Activated CD4-positive, alpha-beta T cell treated with anti-CD3 and anti-CD28 coated beads, Interleukin-2, amount 10 ng/mL, durations not matched to agents 7 days and 5 days (primary cell): ENCODE data around the gene SYTL2. TPM values are rescaled to one million over a fixed set of nuclear protein-coding genes. Genes with fewer than 3 reads are reported as not detected.
A peak's percentile ranks its signal among the peaks of the same experiment; 100 is the strongest.
"Not testable (repeated sequence)": the region's sequence is repeated elsewhere in the genome, so short reads cannot be mapped to it uniquely, and the experiment has no call there.

Experiments used
- CTCF ChIA-PET: fragments of 350-600 bp; sonication (Branson Sonifier 250); formaldehyde crosslinking; loops from one replicate; lab custom pipeline; 2021; ENCODE audit warnings: antibody characterized with exemption; lab: Charles Lee
- POLR2A ChIA-PET: fragments of 350-600 bp; sonication (Branson Sonifier 250); formaldehyde crosslinking; loops from one replicate; lab custom pipeline; 2021; ENCODE audit warnings: antibody characterized with exemption; lab: Charles Lee
- DNase-seq: peaks from one replicate; pipeline ENCODE4 v3.0.0-alpha.2; 2020
- H3K27ac Mint-ChIP-seq: one replicate; pipeline ENCODE4 v1.8.0; 2021; ENCODE audit warnings: mild to moderate bottlenecking, moderate library complexity, mixed read lengths
- H3K27me3 Mint-ChIP-seq: one replicate; pipeline ENCODE4 v1.8.0; 2021; ENCODE audit warnings: mixed read lengths
- H3K36me3 Mint-ChIP-seq: one replicate; pipeline ENCODE4 v1.8.0; 2021; ENCODE audit warnings: low read depth, mixed read lengths
- H3K4me1 Mint-ChIP-seq: one replicate; pipeline ENCODE4 v1.8.0; 2021; ENCODE audit warnings: mixed read lengths
- H3K4me3 Mint-ChIP-seq: one replicate; pipeline ENCODE4 v1.8.0; 2021; ENCODE audit warnings: mild to moderate bottlenecking, moderate library complexity, mixed read lengths
- H3K9me3 Mint-ChIP-seq: one replicate; pipeline ENCODE4 v1.8.0; 2021; ENCODE audit warnings: mixed read lengths
- total RNA-seq, 2 experiments: library from RNA; stranded (reverse); gene quantifications; one replicate each; pipeline ENCODE4 v1.2.3, GENCODE V29; 2021

SYTL2 gene, protein sequence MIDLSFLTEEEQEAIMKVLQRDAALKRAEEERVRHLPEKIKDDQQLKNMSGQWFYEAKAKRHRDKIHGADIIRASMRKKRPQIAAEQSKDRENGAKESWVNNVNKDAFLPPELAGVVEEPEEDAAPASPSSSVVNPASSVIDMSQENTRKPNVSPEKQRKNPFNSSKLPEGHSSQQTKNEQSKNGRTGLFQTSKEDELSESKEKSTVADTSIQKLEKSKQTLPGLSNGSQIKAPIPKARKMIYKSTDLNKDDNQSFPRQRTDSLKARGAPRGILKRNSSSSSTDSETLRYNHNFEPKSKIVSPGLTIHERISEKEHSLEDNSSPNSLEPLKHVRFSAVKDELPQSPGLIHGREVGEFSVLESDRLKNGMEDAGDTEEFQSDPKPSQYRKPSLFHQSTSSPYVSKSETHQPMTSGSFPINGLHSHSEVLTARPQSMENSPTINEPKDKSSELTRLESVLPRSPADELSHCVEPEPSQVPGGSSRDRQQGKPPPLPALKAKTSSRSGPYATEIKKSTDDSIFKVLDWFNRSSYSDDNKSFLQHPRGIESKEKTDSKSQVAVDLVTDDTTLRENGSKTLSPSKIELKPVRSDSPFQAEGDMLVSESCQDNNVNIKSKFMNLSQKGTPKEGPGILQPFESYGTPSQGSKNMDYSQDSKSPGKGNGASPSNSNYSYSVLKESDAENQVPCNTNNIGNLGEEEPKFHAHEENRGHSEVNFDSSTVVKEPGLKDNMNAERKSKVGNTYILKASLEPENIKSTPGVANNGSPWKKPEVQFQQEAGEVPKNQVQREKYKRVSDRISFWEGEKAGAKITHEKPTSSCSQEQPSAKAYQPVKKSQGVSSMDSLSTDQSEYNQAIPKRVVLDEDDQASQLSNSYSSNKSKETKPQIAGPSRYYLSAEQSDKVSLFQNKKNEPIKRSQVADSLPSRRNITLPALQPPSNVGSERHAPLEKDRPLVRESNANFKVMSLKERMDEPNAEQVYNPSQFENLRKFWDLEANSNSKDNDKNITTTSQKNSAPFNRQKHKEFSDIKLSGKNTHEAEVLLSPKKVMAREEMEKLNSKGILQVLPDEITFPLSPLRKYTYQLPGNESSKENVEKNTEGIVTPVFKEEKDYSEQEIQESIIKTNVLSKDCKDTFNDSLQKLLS (N-terminal part only)
- total RNA-seq: 10 to 100 TPM; 43.5 to 45.6 TPM

DNA sequence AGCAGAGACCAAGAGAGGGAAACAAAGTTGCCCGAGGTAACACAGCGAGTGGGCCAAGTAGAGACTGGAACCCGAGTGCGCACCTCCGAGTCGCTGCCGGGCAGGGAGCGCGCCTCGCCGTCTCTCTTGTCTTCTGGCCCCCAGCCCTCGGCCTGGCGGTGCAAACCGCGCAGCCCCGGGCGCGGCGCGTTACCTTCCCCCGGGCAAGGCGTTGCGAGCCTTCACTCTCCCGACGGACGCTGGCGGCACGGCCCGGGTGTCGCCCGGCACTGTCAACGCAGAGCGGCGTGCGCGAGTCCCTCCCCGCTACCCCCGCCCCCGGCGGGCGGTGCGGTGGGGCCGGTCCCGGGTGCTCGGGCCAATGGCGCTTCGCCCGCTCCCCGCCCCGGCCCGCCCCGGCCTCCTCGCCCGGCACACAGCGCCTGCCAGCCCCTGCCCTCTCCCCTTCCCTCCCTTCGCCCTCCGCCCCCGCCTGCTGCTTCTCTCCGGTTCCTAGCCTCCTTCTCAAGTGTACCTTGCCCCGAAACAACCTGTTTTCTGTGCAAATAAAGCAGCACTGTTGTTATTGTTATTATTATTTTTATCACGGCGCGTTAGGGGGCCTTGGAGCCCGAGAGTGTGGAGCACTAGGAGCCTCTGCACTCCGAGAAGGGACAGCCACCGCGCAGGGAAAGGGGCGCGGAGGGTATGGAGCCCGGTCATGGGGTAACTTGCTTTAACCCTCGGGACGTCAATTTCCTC lies at the start of gene SYTL2:
Gene SYTL2, minus strand, starts transcription at position 271 of the 741 bp plus-strand sequence. CDS start 53,416 bp downstream, outside the sequence.
- peak; percentile 74 for DNase-seq
- ChIA-PET CTCF (interaction anchor here (0.9 to 1.9 kb wide), 4 partner anchors 12 to 116 kb away, joined by 3 to 10 read pairs (median 6); no protein-coding TSS in a partner anchor), POLR2A (no interaction called here)
- peaks cover 41% of the 10 kb centered on the region for H3K4me1 Mint-ChIP-seq
- H3K4me3 Mint-ChIP-seq: peak within 1 kb of the TSS; percentile 88
- H3K9me3 Mint-ChIP-seq: no peaks in the 10 kb centered on the region
- H3K36me3 Mint-ChIP-seq: no peaks in the 10 kb centered on the region
- peak within 1 kb of the TSS; percentile 84 for H3K27ac Mint-ChIP-seq
- H3K27me3 Mint-ChIP-seq: peaks cover 13% of the 10 kb centered on the region

DNA sequence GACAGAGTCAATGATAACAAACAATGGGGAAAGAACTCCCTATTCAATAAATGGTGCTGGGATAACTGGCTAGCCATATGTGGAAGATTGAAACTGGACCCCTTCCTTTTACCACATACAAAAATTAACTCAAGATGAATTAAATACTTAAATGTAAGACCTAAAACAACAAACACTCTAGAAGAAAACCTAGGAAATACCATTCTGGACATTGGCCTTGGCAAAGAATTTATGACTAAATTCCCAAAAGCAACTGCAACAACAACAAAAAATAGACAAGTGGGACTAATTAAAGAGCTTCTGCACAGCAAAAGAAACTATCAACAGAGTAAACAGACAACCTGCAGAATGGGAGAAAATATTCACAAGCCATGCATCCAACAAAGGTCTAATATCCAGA lies 48.6 kb upstream of the SYTL2 start:
- DNase-seq, H3K4me1 Mint-ChIP-seq, H3K36me3 Mint-ChIP-seq, H3K27ac Mint-ChIP-seq, H3K9me3 Mint-ChIP-seq, H3K4me3 Mint-ChIP-seq, POLR2A ChIA-PET: not testable (repeated sequence)
- H3K27me3 Mint-ChIP-seq: peaks cover 15% of the 10 kb centered on the region
- CTCF ChIA-PET: interaction anchor here (0.6 kb wide), 1 partner anchor 693 kb away, joined by 3 read pairs; no protein-coding TSS in a partner anchor

- DNase-seq: no peak
- peaks cover 16% of the 10 kb centered on the region for H3K4me1 Mint-ChIP-seq
- no peaks in the 10 kb centered on the region for H3K9me3 Mint-ChIP-seq
- ChIA-PET CTCF (interaction anchor here (1.1 kb wide), 1 partner anchor 9 kb away, joined by 3 read pairs; no protein-coding TSS in a partner anchor), POLR2A (no interaction called here)
- peaks cover 6% of the 10 kb centered on the region for H3K36me3 Mint-ChIP-seq
- no peak overlapping the region for H3K4me3 Mint-ChIP-seq
- peaks cover 6% of the 10 kb centered on the region for H3K27me3 Mint-ChIP-seq
- no peak overlapping the region for H3K27ac Mint-ChIP-seq
Observed at GRCh38 chr11:85857098-85857497, 46.2 kb upstream of the SYTL2 start.

DNA sequence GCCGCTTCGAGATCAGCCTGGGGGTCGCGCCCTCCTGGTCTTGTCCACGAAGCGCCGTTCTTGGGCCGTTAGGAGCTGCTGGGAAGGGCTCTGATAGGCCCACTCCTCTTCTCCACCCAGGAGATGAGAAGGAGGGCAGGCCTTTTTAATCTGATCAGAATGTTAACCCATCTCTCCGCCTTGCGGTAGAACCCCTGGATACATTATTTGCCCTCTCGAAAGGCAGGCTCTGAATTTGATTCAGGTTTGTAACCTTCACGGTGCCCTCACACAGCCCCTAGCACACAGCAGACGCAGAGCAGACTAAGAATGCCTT lies 44.4 kb upstream of the SYTL2 start, which contains the start of gene CCDC83:
Gene CCDC83, plus strand, starts transcription at position 43 of the 316 bp plus-strand sequence. CDS start 9,741 bp downstream, outside the sequence.
- Mint-ChIP-seq H3K27ac (peak within 1 kb of the TSS; percentile 93), H3K27me3 (peaks cover 3% of the 10 kb centered on the region), H3K4me3 (peak within 1 kb of the TSS; percentile 86), H3K36me3 (peaks cover 9% of the 10 kb centered on the region), H3K4me1 (peaks cover 18% of the 10 kb centered on the region), H3K9me3 (peaks cover 2% of the 10 kb centered on the region)
- CTCF ChIA-PET: interaction anchor here (0.5 to 2.2 kb wide), 77 partner anchors 9 to 951 kb away, joined by 3 to 25 read pairs (median 4); partner anchors contain the start of genes CCDC89, PICALM and TMEM126A
- POLR2A ChIA-PET: no interaction called here
- DNase-seq: no peak

DNA sequence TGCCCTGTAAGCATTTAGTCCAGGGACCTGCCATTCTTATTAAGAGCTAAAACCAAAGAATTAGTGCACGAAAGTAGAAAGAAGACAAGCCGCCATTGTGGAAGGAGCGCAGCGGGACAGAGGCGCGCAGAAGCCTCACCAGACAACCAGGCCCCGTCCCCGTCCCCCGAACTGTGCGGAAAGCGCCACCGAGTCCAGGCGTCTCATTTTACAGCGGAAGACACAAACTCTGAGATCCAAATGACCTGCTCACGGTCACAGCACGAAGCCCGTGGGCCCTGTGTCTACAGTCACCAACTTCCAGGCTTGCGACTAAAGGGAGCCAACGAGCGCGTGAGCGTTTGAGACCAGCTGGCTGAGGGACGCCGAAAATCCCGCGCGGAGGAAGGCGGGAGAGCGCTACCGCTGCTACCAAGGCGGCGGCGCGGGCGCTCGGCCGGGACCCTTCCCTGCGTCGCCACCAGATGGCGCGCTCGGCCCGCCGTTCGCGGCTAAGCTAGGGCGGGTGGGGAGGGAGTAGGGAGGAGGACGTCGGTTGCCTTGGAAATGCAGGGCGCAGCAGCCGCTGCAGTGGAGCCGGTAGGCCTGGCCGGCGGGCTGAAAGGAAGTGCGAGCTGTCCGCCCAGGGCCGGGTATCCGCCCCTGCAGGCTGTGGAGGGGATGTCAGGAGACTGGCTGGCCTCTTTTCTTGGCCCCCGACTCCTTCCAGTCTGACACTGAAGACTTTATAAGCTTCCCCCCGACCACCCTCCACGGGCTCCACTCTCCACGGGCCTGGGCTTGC lies 43.8 kb upstream of the SYTL2 start:
- CTCF ChIA-PET: interaction anchor here (0.5 to 2.2 kb wide), 85 partner anchors 9 to 1352 kb away, joined by 3 to 25 read pairs (median 3); partner anchors contain the start of genes CCDC89, PICALM and TMEM126A
- Mint-ChIP-seq H3K36me3 (peaks cover 11% of the 10 kb centered on the region), H3K4me3 (peak overlapping the region; percentile 86)

GRCh38 chr11:85854212-85854556 lies 43.2 kb upstream of the SYTL2 start:
- ChIA-PET CTCF (interaction anchor here (0.8 to 2.2 kb wide), 57 partner anchors 8 to 952 kb away, joined by 3 to 25 read pairs (median 4); partner anchors contain the start of genes PICALM and TMEM126A), POLR2A (interaction anchor here (0.6 kb wide), 1 partner anchor 154 kb away, joined by 9 read pairs; no protein-coding TSS in a partner anchor)
- Mint-ChIP-seq H3K27ac (peak overlapping the region; percentile 93), H3K9me3 (peaks cover 4% of the 10 kb centered on the region), H3K27me3 (no peaks in the 10 kb centered on the region), H3K4me1 (peaks cover 18% of the 10 kb centered on the region), H3K4me3 (peak overlapping the region; percentile 86), H3K36me3 (peaks cover 11% of the 10 kb centered on the region)
- no peak for DNase-seq

More for the DNA sequence above, 43.8 kb upstream of the SYTL2 start:
- Mint-ChIP-seq H3K4me1 (peaks cover 18% of the 10 kb centered on the region), H3K27ac (peak overlapping the region; percentile 93), H3K27me3 (peaks cover 3% of the 10 kb centered on the region), H3K9me3 (peaks cover 4% of the 10 kb centered on the region)
- peak; percentile 88 for DNase-seq
- POLR2A ChIA-PET: interaction anchor here (0.6 kb wide), 1 partner anchor 155 kb away, joined by 9 read pairs; no protein-coding TSS in a partner anchor

- peaks cover 18% of the 10 kb centered on the region for H3K4me1 Mint-ChIP-seq
- H3K9me3 Mint-ChIP-seq, DNase-seq, H3K27ac Mint-ChIP-seq, POLR2A ChIA-PET, H3K27me3 Mint-ChIP-seq, CTCF ChIA-PET: not testable (repeated sequence)
- peaks cover 11% of the 10 kb centered on the region for H3K36me3 Mint-ChIP-seq
- H3K4me3 Mint-ChIP-seq: peak overlapping the region; percentile 86
Observed at GRCh38 chr11:85853541-85853940, 42.6 kb upstream of the SYTL2 start.

- H3K27ac Mint-ChIP-seq, H3K4me3 Mint-ChIP-seq, H3K27me3 Mint-ChIP-seq, POLR2A ChIA-PET, DNase-seq, H3K9me3 Mint-ChIP-seq: not testable (repeated sequence)
- Mint-ChIP-seq H3K4me1 (peaks cover 18% of the 10 kb centered on the region), H3K36me3 (peaks cover 11% of the 10 kb centered on the region)
- CTCF ChIA-PET: interaction anchor here (0.6 kb wide), 1 partner anchor 178 kb away, joined by 3 read pairs; no protein-coding TSS in a partner anchor
Observed at GRCh38 chr11:85852754-85853153, 41.8 kb upstream of the SYTL2 start.

DNA sequence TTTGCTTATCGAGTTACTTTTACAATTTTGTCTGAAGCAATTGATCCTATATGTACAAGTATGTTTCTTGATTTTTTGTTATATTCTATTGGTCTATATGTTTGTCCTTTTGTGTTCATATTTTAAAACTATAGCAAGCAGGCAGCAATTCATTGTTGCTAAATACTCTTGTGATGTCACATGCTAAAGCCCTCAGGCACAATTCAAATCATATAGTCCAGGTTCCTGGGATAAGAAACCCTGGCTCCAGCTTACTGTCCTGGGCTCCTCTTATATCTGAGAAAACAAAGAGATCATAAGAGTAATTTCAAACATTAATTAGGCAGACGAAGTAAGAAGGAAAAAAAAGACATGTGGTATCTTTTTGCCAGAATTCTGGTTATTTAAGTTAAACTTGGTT lies 37.6 kb upstream of the SYTL2 start:
- POLR2A ChIA-PET: no interaction called here
- H3K9me3 Mint-ChIP-seq: peaks cover 4% of the 10 kb centered on the region
- peaks cover 11% of the 10 kb centered on the region for H3K4me1 Mint-ChIP-seq
- no peak for DNase-seq
- no peak overlapping the region for H3K4me3 Mint-ChIP-seq
- CTCF ChIA-PET: no interaction called here
- peaks cover 11% of the 10 kb centered on the region for H3K36me3 Mint-ChIP-seq
- H3K27me3 Mint-ChIP-seq: no peaks in the 10 kb centered on the region
- H3K27ac Mint-ChIP-seq: no peak overlapping the region

DNA sequence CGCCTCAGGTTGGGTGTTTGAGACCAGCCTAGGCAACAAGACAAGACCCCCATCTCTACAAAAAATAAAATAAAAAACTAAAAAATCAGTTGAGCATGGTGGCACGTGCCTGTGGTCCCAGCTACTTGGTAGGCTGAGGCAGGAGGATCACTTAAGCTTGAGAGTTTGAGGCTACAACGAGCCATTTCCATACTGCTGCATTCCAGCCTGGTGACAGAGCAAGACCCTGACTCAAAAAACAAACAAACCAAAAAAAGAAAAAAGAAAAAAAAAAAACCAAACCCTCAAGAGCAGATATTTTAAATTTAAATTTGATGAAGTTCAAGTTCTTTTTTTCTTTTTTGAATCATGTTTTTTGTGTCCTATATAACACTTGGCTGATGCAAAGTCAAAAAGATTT lies 37.1 kb upstream of the SYTL2 start:
- no peak for DNase-seq
- ChIA-PET CTCF (interaction anchor here (1.6 kb wide), 1 partner anchor 162 kb away, joined by 3 read pairs; the partner anchor contains the start of gene CCDC89), POLR2A (no interaction called here)
- H3K27ac Mint-ChIP-seq: no peak overlapping the region
- no peak overlapping the region for H3K4me3 Mint-ChIP-seq
- H3K27me3 Mint-ChIP-seq: no peaks in the 10 kb centered on the region
- H3K9me3 Mint-ChIP-seq: peaks cover 4% of the 10 kb centered on the region
- H3K36me3 Mint-ChIP-seq: peaks cover 8% of the 10 kb centered on the region
- peaks cover 9% of the 10 kb centered on the region for H3K4me1 Mint-ChIP-seq

- ChIA-PET CTCF (interaction anchor here (0.6 to 1.6 kb wide), 4 partner anchors 21 to 340 kb away, joined by 3 to 6 read pairs (median 4); partner anchors contain the start of gene CCDC89), POLR2A (no interaction called here)
- DNase-seq: no peak
- Mint-ChIP-seq H3K27me3 (no peaks in the 10 kb centered on the region), H3K27ac (no peak overlapping the region), H3K4me1 (peaks cover 9% of the 10 kb centered on the region), H3K4me3 (no peak overlapping the region), H3K36me3 (peaks cover 12% of the 10 kb centered on the region), H3K9me3 (peaks cover 8% of the 10 kb centered on the region)
Observed at GRCh38 chr11:85847436-85847835, 36.5 kb upstream of the SYTL2 start.
